SK-N-SH (cell line): ENCODE data around the gene HRK. TPM values are rescaled to one million over a fixed set of nuclear protein-coding genes. Genes with fewer than 3 reads are reported as not detected.

ENCODE experiments used
- CTCF ChIA-PET: fragments of 300-600, 350-600 bp; formaldehyde crosslinking; extraction: SDS; loops from one replicate; lab custom pipeline; 2021; lab: Yijun Ruan, JAX
- POLR2A ChIA-PET: fragments of 350-600 bp; sonication (Branson Sonifier 250); formaldehyde crosslinking; extraction: SDS; loops from one replicate; lab custom pipeline; 2020; ENCODE audit warnings: antibody characterized with exemption, inconsistent platforms; lab: Yijun Ruan, JAX
- DNase-seq: peaks from one replicate; pipeline ENCODE4 v3.0.0; 2012
- H2AFZ ChIP-seq: fragments of 200-600 bp; sonication (generic); 2 replicates; pipeline ENCODE4 v1.8.1; 2016; ENCODE audit warnings: antibody characterized with exemption, mild to moderate bottlenecking, low read depth
- H3F3A ChIP-seq: fragments of 200-600 bp; sonication (generic); replicated peaks from 2 replicates; pipeline ENCODE3; 2016; ENCODE audit warnings: antibody characterized with exemption, mild to moderate bottlenecking; ENCODE audit not compliant: insufficient read depth
- H3K27ac ChIP-seq, 2 experiments: fragments of 200-500 bp in 1 of 2; fragments of 200-600 bp in 1 of 2; sonication (Bioruptor generic) in 1 of 2; sonication (generic), shearing (Covaris generic) in 1 of 2; 2 replicates each; pipeline versions ENCODE4 v1.5.1 to v1.6.1; 2014 to 2016; ENCODE audit warnings: low read depth in 2 of 2, inconsistent platforms in 1 of 2, low read length in 1 of 2, mild to moderate bottlenecking in 1 of 2, mixed read lengths in 1 of 2
- H3K27me3 ChIP-seq: fragments of 200-600 bp; sonication (generic), shearing (Covaris generic); 2 replicates; pipeline ENCODE4 v1.6.1; 2016; ENCODE audit warnings: mixed run types; ENCODE audit not compliant: insufficient read depth
- H3K36me3 ChIP-seq, 2 experiments: fragments of 200-500 bp in 1 of 2; fragments of 200-600 bp in 1 of 2; sonication (Bioruptor generic) in 1 of 2; sonication (generic) in 1 of 2; replicated peaks in 1 of 2; 2 replicates each; pipeline versions ENCODE3 to v1.5.1; 2014 to 2016; ENCODE audit warnings: low read length in 1 of 2, mild to moderate bottlenecking in 1 of 2; ENCODE audit not compliant: insufficient read depth in 2 of 2, control insufficient read depth in 1 of 2
- H3K4me1 ChIP-seq, 2 experiments: fragments of 200-500 bp in 1 of 2; fragments of 200-600 bp in 1 of 2; sonication (Bioruptor generic) in 1 of 2; sonication (generic), shearing (Covaris generic) in 1 of 2; 2 replicates each; pipeline versions ENCODE4 v1.5.1 to v1.6.1; 2014 to 2016; ENCODE audit warnings: low read depth in 1 of 2, low read length in 1 of 2, mixed run types in 1 of 2; ENCODE audit not compliant: insufficient read depth in 2 of 2, control insufficient read depth in 1 of 2
- H3K4me2 ChIP-seq: fragments of 200-600 bp; sonication (generic), shearing (Covaris generic); 2 replicates; pipeline ENCODE4 v1.6.1; 2017; ENCODE audit warnings: mixed run types
- H3K4me3 ChIP-seq, 2 experiments: fragments of 200-500 bp in 1 of 2; fragments of 200-600 bp in 1 of 2; sonication (Bioruptor generic) in 1 of 2; sonication (generic), shearing (Covaris generic) in 1 of 2; 2 replicates each; pipeline versions ENCODE4 v1.5.1 to v1.8.1; 2014 to 2016; ENCODE audit warnings: low read depth in 2 of 2, inconsistent platforms in 1 of 2, low read length in 1 of 2, mild to moderate bottlenecking in 1 of 2, mixed read lengths in 1 of 2, moderate library complexity in 1 of 2
- H3K79me2 ChIP-seq: fragments of 200-600 bp; sonication (generic); 2 replicates; pipeline ENCODE4 v1.8.1; 2017; ENCODE audit warnings: mild to moderate bottlenecking; ENCODE audit not compliant: insufficient read depth
- H3K9ac ChIP-seq: fragments of 200-600 bp; sonication (generic); 2 replicates; pipeline ENCODE4 v1.6.1; 2017; ENCODE audit warnings: mixed run types
- H3K9me2 ChIP-seq: fragments of 200-600 bp; sonication (generic); 2 replicates; pipeline ENCODE4 v1.6.1; 2017; ENCODE audit warnings: mixed run types
- H3K9me3 ChIP-seq: fragments of 200-600 bp; sonication (generic); 2 replicates; pipeline ENCODE4 v1.6.1; 2017; ENCODE audit warnings: mixed run types, mild to moderate bottlenecking, moderate library complexity
- H4K20me1 ChIP-seq: fragments of 200-600 bp; sonication (generic); 2 replicates; pipeline ENCODE4 v1.6.1; 2017; ENCODE audit warnings: mild to moderate bottlenecking, mixed run types; ENCODE audit not compliant: insufficient read depth
- FOXM1 ChIP-seq: IDR thresholded peaks from 2 replicates; pipeline ENCODE4 v1.4.0; 2012; ENCODE audit warnings: low read depth, mild to moderate bottlenecking
- GATA2 ChIP-seq: sonication (generic); formaldehyde crosslinking; IDR thresholded peaks from 2 replicates; pipeline ENCODE4 v1.5.0; 2020; ENCODE audit warnings: mild to moderate bottlenecking, missing genetic modification reagents
- MXI1 ChIP-seq: IDR thresholded peaks from 2 replicates; pipeline ENCODE4 v1.6.1; 2012; ENCODE audit warnings: mild to moderate bottlenecking, low read depth, low read length, improper control_type of control experiment
- NRF1 ChIP-seq: IDR thresholded peaks from 2 replicates; pipeline ENCODE4 v1.6.1; 2012; ENCODE audit warnings: low read depth, mild to moderate bottlenecking, low read length
- RAD21 ChIP-seq: IDR thresholded peaks from 2 replicates; pipeline ENCODE4 v1.6.1; 2012; ENCODE audit warnings: mild to moderate bottlenecking, low read length
- RCOR1 ChIP-seq: fragments of 150-350 bp; IDR thresholded peaks from 2 replicates; pipeline ENCODE4 v1.6.1; 2017; ENCODE audit warnings: antibody characterized with exemption, low read length
- REST ChIP-seq: IDR thresholded peaks from 2 replicates; pipeline ENCODE4 v1.6.1; 2012; ENCODE audit warnings: mild to moderate bottlenecking, low read depth, low read length, moderate library complexity
- SMC3 ChIP-seq: IDR thresholded peaks from 2 replicates; pipeline ENCODE4 v1.6.1; 2012; ENCODE audit warnings: low read depth, low read length, improper control_type of control experiment
- TAF1 ChIP-seq: IDR thresholded peaks from 2 replicates; pipeline ENCODE4 v1.6.1; 2012; ENCODE audit warnings: low read depth, mild to moderate bottlenecking, low read length, moderate library complexity, borderline replicate concordance
- TCF12 ChIP-seq: IDR thresholded peaks from 2 replicates; pipeline ENCODE4 v1.4.0; 2012
- USF1 ChIP-seq: IDR thresholded peaks from 2 replicates; pipeline ENCODE4 v1.4.0; 2012; ENCODE audit warnings: low read depth, borderline replicate concordance
- USF2 ChIP-seq: fragments of 150-350 bp; IDR thresholded peaks from 2 replicates; pipeline ENCODE4 v1.6.1; 2017; ENCODE audit warnings: antibody characterized with exemption, low read length, low read depth, borderline replicate concordance
- ZBTB33 ChIP-seq: IDR thresholded peaks from 2 replicates; pipeline ENCODE4 v1.4.0; 2012; ENCODE audit warnings: low read depth, borderline replicate concordance
- WGBS: methylation state at CpG from one replicate; pipeline ENCODE4 v1.1.6; 2017; ENCODE audit warnings: low lambda C conversion rate; 5-methylcytosine and 5-hydroxymethylcytosine counted together
- polyA plus RNA-seq, 3 experiments: library from polyadenylated mRNA; depleted of rRNA; stranded (reverse); fragments of >200 nt; gene quantifications; 2 replicates each; pipeline ENCODE4 v1.2.3, GENCODE V29; 2012
- TF ChIP-seq, protein P1 (sequence below): IDR thresholded peaks from 2 replicates; pipeline ENCODE4 v1.4.0; 2012; ENCODE audit warnings: low read depth
- TF ChIP-seq, protein P2 (sequence below): IDR thresholded peaks from 2 replicates; pipeline ENCODE4; 2012

Gene HRK
- polyA plus RNA-seq, 1 of the 3 experiments (the other 2 are of a cell fraction) = 0.02 TPM

GRCh38 chr12:116870306-116870705 is 10.9 kb downstream of the HRK start:
- Histone ChIP-seq H3K4me3 (no peak overlapping the region), H3K36me3 (no peaks in the 10 kb centered on the region), H3K27ac (no peak overlapping the region), H3K27me3 (no peaks in the 10 kb centered on the region), H2AFZ (no peak overlapping the region), H3F3A (no peaks in the 10 kb centered on the region), H3K4me1 (no peaks in the 10 kb centered on the region), H3K9me2 (no peaks in the 10 kb centered on the region), H4K20me1 (no peaks in the 10 kb centered on the region), H3K9me3 (no peaks in the 10 kb centered on the region), H3K79me2 (no peaks in the 10 kb centered on the region), H3K9ac (no peak overlapping the region), H3K4me2 (no peak overlapping the region)
- ChIA-PET POLR2A (no interaction called here), CTCF (interaction anchor here (1.0 kb wide), 1 partner anchor 9 kb away, joined by 3 read pairs; no protein-coding TSS in a partner anchor)
- no peak for TF ChIP-seq RCOR1
- TF ChIP-seq TAF1 = no peak
- no peak for TF ChIP-seq TCF12
- TF ChIP-seq, protein P1, sequence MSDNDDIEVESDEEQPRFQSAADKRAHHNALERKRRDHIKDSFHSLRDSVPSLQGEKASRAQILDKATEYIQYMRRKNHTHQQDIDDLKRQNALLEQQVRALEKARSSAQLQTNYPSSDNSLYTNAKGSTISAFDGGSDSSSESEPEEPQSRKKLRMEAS = no peak
- no peak for TF ChIP-seq NRF1
- TF ChIP-seq USF1 = no peak
- no peak for TF ChIP-seq RAD21
- TF ChIP-seq USF2 = no peak
- no peak for TF ChIP-seq SMC3
- no peak for TF ChIP-seq ZBTB33
- no peak for TF ChIP-seq MXI1
- TF ChIP-seq GATA2 = no peak
- WGBS = 39% methylated on average over 4 of the region's 4 CpGs
- DNase-seq = no peak

DNA sequence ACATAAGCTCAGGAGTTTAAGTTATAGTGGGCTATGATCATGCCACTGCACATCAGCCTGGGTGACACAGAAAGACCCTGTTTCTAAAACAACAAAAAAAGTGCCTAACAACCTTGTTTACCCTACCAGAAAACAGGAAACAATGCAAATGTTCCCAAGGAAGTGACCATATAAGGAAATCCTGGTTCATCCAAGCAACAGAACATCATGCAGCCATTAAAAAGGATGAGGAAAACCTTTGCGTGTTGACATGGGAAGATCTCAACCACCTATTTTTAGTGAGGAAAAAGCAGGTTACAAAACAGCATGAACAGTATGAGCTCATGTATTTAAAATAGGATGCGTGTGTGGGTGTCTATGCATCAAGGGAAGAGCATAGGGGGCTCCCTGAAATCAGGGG is 13.7 kb downstream of the HRK start:
- Histone ChIP-seq H2AFZ (no peak overlapping the region), H3K79me2 (no peaks in the 10 kb centered on the region), H3K4me2 (no peak overlapping the region), H3K4me3 (no peak overlapping the region), H3K27ac (no peak overlapping the region), H3K9ac (no peak overlapping the region), H3K27me3 (no peaks in the 10 kb centered on the region), H3F3A (peaks cover 7% of the 10 kb centered on the region), H3K4me1 (peaks cover 0 to 4% of the 10 kb centered on the region in 2 experiments; a peak in 1 of 4 replicates), H4K20me1 (no peaks in the 10 kb centered on the region), H3K36me3 (no peaks in the 10 kb centered on the region), H3K9me2 (no peaks in the 10 kb centered on the region), H3K9me3 (no peaks in the 10 kb centered on the region)
- no peak for DNase-seq
- WGBS = 91% methylated on average over 2 of the region's 2 CpGs
- ChIA-PET CTCF (interaction anchor here (1.2 kb wide), 1 partner anchor 158 kb away, joined by 3 read pairs; no protein-coding TSS in a partner anchor), POLR2A (no interaction called here)
- TF ChIP-seq, protein P2, sequence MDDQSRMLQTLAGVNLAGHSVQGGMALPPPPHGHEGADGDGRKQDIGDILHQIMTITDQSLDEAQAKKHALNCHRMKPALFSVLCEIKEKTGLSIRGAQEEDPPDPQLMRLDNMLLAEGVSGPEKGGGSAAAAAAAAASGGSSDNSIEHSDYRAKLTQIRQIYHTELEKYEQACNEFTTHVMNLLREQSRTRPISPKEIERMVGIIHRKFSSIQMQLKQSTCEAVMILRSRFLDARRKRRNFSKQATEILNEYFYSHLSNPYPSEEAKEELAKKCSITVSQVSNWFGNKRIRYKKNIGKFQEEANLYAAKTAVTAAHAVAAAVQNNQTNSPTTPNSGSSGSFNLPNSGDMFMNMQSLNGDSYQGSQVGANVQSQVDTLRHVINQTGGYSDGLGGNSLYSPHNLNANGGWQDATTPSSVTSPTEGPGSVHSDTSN = no peak
- no peak for TF ChIP-seq RAD21
- no peak for TF ChIP-seq FOXM1
- no peak for TF ChIP-seq REST
